Pulmonary artery endothelial cell (primary cell): ENCODE data around the gene UGDH. TPM values are rescaled to one million over a fixed set of nuclear protein-coding genes. Genes with fewer than 3 reads are reported as not detected.

Experiments used
- DNase-seq: peaks from one replicate; pipeline ENCODE4 v3.0.0-alpha.2; 2011; ENCODE audit warnings: low read depth, low spot score
- total RNA-seq: library from RNA; depleted of rRNA; stranded (reverse); fragments of >200 nt; gene quantifications from 2 replicates; pipeline ENCODE4 v1.2.3, GENCODE V29; 2014

UGDH gene
- total RNA-seq, 1 donor from 2014 or later, result 81.4 TPM

- DNase-seq, result no peak
These were observed 73.5 kb downstream of the UGDH start for GRCh38 chr4:39453738-39454137.

DNA sequence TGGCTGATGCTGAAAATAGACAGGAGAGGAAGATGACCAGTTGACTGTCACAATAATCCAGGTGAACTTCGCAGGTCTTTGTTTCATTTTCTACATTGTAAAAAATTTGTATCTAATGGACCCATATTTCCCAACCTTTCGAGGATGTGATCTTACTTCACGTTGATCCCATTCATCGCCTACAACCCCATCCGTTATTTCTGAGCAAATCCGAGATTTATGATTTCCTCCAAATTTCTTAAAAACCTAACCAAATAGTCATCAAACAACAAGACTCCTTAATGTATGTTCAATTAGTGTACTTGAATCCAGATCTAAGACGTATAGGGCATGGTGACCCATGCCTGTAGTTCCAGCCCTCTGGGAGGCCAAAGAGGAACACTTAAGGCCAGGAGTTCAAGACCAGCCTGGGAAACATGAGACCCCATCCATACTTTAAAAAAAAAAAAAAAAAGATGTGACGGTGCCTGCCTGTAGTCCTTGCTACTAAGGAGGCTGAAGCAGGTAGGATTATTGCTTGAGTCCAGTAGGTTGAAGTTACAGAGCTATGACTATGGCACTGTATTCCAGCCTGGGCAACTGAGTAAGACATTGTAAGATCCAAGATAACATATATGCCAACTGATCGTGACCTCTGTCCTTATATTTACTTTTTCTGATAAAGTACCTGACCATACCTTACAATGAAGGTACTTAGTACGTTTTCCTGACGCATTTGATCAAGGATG lies 74.2 kb downstream of the UGDH start:
- no peak for DNase-seq

DNA sequence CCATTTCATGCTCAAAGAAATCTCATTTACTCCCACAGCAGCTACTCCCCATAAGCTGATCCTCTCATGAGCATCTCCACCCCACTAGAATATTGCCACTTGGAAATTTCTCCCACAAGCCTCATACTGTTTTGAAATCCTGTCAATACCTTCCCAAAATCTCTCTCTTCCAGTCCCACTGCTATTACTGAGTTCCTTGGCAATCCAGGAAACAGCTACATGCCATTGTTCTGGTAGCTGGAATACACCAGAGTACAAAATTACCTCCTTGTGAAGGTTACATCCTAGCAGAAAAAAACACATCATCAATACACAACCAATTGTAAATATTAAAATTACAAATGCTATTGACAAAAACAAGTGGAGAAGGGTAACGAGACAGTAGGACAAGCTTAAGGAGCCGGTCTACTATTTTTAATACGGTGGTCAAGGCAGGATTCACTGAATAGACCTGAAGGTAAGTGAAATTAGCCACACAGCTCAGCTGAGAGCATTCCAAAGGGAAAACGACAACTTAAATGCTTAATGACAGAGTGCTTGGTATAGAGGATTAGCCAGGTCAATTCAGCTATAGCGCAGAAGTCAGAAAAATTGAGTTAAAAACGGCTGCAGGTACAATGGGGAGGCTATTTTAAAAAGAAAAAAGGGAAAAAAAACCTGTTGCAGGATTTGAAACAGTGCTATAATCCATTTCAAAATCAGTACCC lies 74.9 kb downstream of the UGDH start:
- no peak for DNase-seq

DNA sequence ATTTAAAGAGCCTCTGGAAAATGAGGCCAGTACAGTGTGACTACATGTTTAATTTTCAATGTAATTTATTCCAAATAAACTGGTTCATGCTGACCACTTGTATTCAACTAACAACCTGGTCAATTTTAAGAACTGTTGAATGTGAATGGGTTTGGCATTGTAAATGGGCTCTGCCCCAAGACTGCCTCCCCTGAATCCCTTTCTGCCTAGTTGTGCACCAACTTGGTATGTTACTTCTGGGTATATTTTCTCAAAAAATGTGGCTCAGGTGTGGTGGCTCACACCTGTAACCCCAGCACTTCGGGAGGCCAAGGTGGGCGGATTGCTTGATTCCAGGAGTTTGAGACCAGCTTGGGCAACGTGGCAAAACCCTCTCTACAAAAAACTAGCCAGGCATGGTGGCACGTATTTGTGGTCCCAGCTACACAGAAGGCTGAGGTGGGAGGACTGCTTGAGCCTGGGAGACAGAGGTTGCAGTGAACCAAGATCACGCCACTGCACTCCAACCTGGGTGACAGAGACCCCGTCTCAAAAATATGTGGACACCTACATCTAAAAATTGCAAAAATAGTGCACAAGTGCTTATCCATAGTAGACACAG lies 75.7 kb downstream of the UGDH start:
- no peak for DNase-seq

- no peak for DNase-seq
These were observed 76.6 kb downstream of the UGDH start for GRCh38 chr4:39450618-39451017.

Other genes with a start within 250 kb of the UGDH start
- 48.9 and 51.5 TPM in 2 replicates for gene RFC1, start 161.1 kb downstream of the UGDH start, total RNA-seq
- gene KLB, start 120.5 kb downstream of the UGDH start, total RNA-seq, result not detected in 2 replicates
- 1,613 and 2,626 TPM in 2 replicates for gene RPL9, start 68.5 kb downstream of the UGDH start, total RNA-seq
- gene LIAS, start 68.4 kb downstream of the UGDH start, total RNA-seq, result 6.7 and 6.9 TPM in 2 replicates
- gene SMIM14, start 111.4 kb upstream of the UGDH start, total RNA-seq, result 13.5 and 16.0 TPM in 2 replicates
- 26.5 and 28.9 TPM in 2 replicates for gene UBE2K, start 170.7 kb upstream of the UGDH start, total RNA-seq